ENCODE measurements around the gene GCC1. TPM values are rescaled to one million over a fixed set of nuclear protein-coding genes. Genes with fewer than 3 reads are reported as not detected.

Gene GCC1, protein sequence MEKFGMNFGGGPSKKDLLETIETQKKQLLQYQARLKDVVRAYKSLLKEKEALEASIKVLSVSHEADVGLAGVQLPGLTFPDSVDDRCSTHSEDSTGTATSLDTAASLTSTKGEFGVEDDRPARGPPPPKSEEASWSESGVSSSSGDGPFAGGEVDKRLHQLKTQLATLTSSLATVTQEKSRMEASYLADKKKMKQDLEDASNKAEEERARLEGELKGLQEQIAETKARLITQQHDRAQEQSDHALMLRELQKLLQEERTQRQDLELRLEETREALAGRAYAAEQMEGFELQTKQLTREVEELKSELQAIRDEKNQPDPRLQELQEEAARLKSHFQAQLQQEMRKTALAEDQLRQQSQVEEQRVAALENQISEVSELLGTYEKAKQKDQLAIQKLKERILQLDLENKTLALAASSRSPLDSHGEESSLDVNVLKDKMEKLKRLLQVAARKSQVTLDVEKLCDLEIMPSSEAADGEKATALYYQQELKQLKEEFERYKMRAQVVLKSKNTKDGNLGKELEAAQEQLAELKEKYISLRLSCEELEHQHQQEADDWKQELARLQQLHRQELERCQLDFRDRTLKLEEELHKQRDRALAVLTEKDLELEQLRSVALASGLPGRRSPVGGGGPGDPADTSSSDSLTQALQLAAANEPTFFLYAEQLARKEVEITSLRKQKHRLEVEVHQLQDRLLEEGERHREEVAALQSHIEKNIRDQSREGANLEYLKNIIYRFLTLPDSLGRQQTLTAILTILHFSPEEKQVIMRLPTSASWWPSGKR
- total RNA-seq: 14.8 and 15.6 TPM in 2 replicates

DNA sequence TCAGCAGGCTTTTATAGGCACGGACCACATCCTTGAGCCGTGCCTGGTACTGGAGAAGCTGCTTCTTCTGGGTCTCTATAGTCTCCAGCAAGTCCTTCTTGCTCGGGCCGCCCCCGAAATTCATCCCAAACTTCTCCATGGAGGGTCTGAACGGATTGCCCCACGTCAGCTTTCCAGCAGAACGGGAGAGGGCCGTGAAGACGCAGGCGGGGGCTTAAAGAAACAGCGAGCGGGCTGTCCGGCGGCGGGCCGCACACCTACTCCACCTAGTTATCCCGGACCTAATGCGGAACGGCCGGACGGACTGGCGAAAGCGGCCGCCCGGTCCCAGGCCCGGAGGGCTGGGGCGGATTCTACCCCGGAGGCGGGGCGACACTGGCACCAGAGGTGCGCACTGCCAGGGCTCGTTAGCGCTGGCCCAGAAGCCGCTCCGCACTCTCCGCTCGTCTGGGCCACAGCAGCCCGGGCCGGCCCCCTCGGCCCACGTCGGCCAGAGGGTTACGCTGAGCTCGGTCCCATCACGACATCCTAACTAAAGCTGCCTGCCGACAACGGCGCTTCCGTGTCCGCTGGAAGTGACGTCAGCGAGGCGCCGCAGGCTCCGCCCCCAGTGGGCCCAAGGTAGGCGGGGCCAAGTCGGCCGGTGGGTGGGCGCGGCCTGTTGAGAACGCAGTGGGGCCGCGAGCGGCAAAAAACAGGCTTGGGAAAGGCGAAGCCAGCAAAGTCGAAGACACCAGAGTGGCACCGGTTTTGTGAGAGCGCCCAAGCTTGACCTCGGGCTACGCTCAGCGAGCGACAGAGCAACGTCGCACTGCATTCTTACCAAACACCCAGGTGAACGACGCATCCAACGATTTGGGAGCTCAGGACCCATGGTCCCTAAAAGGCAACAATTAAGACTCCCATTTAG lies at the start of gene GCC1:
TSS of gene GCC1 (minus strand) at position 553 of the 910 bp plus-strand sequence. CDS start at position 139, 414 bp downstream.
- DNase-seq: peak; percentile 99
- Mint-ChIP-seq H3K27me3 (no peaks in the 10 kb centered on the region), H3K4me3 (peak within 1 kb of the TSS; percentile 94), H3K9me3 (no peaks in the 10 kb centered on the region), H3K4me1 (peaks cover 43% of the 10 kb centered on the region), H3K36me3 (ENCODE audit: low read depth) (peaks cover 31% of the 10 kb centered on the region), H3K27ac (peak within 1 kb of the TSS; percentile 89)
- intact Hi-C loops (cut with micrococcal nuclease): loop anchor here (1.0 to 5.0 kb wide), 2 partner anchors 624 to 757 kb away; partner anchors contain the start of gene RBM28

DNA sequence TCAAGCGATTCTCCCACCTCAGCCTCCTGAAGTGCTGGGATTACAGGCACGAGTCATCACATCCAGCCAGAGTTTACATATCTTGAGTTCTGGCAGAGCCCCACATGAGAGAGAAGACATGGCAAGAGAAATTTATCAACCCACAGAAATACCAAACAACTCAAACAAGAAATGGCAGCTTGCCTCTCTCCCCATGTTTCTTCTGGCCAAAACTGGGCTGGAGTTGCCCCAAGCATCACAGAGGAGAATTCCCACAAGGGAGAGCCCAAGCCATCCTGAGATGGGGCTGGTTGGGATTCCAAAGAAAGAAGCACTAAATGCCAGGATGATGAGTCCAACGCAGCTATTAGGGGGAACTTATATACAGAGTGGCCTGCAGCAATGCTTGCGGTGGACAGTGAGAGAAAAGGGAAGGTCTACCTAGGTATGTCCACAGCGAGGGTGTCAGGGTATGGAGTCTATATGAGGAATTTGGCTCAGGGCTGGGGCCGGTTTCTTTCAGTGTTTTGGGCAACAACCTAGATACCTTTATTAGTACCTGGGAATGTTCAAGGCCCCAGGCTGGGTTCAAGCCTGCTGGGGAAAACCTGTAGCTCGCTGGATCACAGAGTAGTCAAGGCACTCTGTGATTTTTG lies 47.0 kb upstream of the GCC1 start:
- intact Hi-C loops (cut with micrococcal nuclease): no loop called here
- Mint-ChIP-seq H3K27me3 (peaks cover 26% of the 10 kb centered on the region), H3K4me3 (no peak overlapping the region), H3K36me3 (ENCODE audit: low read depth) (no peaks in the 10 kb centered on the region), H3K4me1 (peaks cover 4% of the 10 kb centered on the region), H3K9me3 (no peaks in the 10 kb centered on the region), H3K27ac (no peak overlapping the region)
- DNase-seq: no peak

DNA sequence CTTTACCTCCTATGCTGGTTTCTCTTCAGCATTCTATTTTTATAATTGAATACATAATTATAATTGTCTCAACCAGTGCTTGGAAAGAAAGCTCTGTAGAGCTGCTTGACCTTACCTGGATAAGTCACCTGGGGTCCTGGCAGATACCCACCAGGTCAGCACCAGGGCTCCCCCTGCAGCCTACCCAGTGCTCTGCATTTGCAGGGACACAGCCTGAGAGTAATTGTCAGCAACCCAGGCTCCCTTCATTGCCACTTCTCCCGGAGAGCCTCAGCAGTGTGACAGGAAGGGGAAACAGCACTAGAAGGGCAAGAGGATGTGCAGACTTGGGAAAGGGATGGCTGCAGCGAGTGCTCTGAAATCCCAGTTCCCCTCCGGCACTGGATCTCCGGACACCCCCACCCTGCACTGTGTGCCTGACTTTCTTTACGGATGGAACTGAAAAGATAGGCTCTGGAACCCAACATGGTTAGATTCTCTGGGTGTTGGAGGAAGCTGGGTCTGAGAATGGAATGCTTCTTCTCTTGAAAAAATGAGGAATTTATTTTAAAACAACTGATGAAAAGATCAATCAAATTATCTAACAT lies 44.0 kb upstream of the GCC1 start:
- H3K27me3 Mint-ChIP-seq: peaks cover 31% of the 10 kb centered on the region
- H3K4me3 Mint-ChIP-seq: no peak overlapping the region
- H3K36me3 Mint-ChIP-seq (ENCODE audit: low read depth): no peaks in the 10 kb centered on the region
- DNase-seq: peak; percentile 73
- no peak overlapping the region for H3K27ac Mint-ChIP-seq
- intact Hi-C loops (cut with micrococcal nuclease): no loop called here
- H3K9me3 Mint-ChIP-seq: no peaks in the 10 kb centered on the region
- no peaks in the 10 kb centered on the region for H3K4me1 Mint-ChIP-seq

DNA sequence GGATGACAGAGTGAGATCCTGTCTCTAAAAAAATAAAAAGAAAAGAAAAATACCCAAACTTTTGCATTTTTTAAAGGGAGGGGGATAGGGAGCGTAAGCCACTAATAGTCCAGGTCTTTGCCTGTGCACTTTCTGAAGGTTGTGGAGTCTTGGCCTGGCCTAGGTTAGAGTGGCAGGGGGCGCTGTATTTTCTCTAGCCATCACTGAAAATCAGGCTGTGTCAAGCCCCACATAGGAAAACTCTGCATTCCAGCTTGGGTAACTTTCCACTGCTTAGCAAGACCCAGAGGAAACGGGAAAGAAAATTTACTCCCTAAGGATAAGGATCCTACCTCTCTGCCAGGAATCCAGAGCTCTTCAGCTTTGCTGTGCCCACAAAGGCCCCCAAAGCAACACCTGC lies 43.0 kb upstream of the GCC1 start:
- Mint-ChIP-seq H3K4me1 (no peaks in the 10 kb centered on the region), H3K36me3 (ENCODE audit: low read depth) (no peaks in the 10 kb centered on the region), H3K4me3 (no peak overlapping the region), H3K27me3 (peaks cover 35% of the 10 kb centered on the region), H3K9me3 (no peaks in the 10 kb centered on the region), H3K27ac (no peak overlapping the region)
- intact Hi-C loops (cut with micrococcal nuclease): no loop called here
- no peak for DNase-seq

DNA sequence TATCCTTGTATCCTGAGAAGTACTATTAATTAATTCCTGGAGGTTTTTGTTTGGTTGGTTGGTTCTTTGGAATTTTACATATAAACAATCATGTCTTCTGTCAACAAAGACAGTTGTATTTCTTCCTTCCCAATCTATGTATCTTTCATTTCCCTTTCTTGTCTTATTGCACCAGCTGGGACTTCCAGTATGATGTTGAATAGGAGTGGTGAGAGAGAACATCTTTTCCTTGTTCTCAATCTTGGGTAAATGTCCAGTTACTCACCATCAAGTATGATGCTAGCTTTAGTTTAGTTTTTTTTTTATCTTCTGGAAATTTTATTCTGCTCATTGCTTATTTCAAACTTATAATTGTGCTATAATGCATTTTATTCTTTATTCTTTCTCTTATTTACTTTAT lies 39.9 kb upstream of the GCC1 start:
- Mint-ChIP-seq H3K27ac (no peak overlapping the region), H3K27me3 (peaks cover 49% of the 10 kb centered on the region), H3K36me3 (ENCODE audit: low read depth) (no peaks in the 10 kb centered on the region), H3K4me1 (no peaks in the 10 kb centered on the region), H3K4me3 (no peak overlapping the region), H3K9me3 (no peaks in the 10 kb centered on the region)
- DNase-seq: no peak
- intact Hi-C loops (cut with micrococcal nuclease): no loop called here

DNA sequence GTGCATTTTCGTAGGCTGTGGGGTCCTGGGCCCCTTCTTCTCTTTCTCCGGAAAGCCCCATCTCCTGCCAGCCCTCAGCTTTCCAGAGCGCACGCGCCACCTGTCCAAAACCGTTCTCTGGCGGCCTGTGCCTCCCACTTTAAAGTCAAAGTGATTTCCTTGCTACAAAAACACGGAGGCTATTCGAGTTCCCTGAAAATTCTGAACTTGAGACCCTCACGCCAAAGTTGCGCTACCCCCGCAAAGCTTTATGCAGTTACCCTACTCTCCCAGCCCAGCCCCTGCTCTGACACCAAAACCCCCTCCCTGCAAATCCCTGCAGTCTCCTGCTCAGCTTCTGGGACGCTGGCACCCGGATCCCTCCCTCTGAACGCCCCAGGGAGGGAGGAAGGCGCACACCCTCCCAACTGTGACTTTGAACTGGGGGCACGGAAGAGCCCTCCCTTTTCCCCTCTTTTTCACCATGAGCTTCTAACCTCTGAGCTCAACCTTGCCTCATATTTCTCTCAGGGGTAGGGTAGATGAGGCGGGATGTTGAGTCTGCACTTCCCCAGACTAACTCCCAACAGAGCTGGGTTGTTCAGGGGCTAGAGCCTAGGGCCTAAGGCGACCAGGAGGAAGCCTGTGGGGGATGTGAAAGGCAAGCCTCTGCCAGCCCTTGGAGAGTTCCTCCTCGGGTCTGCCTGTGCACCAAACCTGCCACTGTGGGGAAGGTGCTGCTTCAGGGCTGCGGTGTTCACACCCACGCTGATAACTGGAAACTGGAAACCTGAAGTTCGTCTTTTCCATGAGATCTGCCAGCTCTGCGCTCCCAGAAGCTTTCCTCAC lies 35.2 kb upstream of the GCC1 start:
- H3K9me3 Mint-ChIP-seq: no peaks in the 10 kb centered on the region
- no peak for DNase-seq
- H3K4me3 Mint-ChIP-seq: no peak overlapping the region
- peaks cover 61% of the 10 kb centered on the region for H3K27me3 Mint-ChIP-seq
- H3K27ac Mint-ChIP-seq: no peak overlapping the region
- H3K4me1 Mint-ChIP-seq: no peaks in the 10 kb centered on the region
- intact Hi-C loops (cut with micrococcal nuclease): no loop called here
- H3K36me3 Mint-ChIP-seq (ENCODE audit: low read depth): no peaks in the 10 kb centered on the region

DNA sequence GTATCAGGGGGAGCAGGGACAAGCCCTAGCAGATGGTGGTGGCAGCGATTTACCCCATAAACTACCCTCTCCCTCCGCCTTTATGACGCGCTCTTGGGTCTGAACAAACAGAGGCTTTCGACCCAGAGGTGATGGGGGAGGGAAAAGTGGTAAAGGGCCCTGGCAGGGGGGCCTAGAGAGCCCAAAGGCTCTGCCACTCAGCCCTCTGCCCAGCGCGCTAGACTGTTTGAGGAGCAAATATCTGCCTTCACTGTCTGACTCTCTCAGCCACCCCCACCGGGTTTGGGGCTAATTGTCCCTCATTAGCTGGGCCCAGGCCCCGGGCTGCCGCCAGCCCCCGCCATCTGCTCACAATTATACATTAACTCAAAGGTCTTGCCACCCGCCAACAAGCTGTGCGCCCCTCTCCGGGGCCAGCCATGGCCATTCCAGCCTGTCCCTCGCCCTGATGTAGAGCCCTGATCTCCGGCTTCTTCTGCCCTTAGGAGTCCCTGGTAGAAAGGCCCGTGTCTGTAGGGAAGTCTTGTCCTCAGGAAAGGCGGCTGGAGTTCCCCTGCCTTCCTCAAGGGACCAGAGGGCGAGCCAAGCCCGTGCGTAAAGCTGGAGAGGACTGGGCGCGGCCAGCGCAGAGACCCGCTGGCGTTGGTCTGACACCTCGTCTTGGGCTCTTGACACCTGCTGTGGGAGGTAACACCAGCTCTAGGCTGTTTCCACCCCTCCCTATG lies 34.4 kb upstream of the GCC1 start:
- no peak overlapping the region for H3K4me3 Mint-ChIP-seq
- intact Hi-C loops (cut with micrococcal nuclease): no loop called here
- DNase-seq: no peak
- no peak overlapping the region for H3K27ac Mint-ChIP-seq
- H3K27me3 Mint-ChIP-seq: peaks cover 58% of the 10 kb centered on the region
- no peaks in the 10 kb centered on the region for H3K4me1 Mint-ChIP-seq
- H3K9me3 Mint-ChIP-seq: no peaks in the 10 kb centered on the region
- H3K36me3 Mint-ChIP-seq (ENCODE audit: low read depth): no peaks in the 10 kb centered on the region

DNA sequence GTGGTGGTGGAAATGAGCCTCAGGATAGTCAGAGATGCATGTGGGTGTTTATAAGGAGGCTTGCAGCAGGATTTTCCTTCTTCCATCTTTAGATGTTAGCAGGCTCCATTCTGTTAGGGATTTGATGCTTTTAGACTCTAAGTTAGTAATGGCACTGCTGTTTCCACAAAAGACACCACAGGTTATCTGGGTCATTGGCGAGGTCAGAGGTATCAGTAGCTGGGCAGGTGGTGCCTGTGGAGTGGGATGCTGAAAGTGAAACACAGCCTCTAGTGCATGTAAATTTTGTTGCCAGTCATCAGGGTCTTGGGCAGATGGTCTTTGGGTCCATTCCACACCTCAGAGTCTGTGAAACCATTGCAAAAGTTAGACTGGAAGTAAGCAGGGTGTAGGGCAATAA lies 33.4 kb upstream of the GCC1 start:
- Mint-ChIP-seq H3K4me1 (no peaks in the 10 kb centered on the region), H3K27ac (no peak overlapping the region), H3K9me3 (no peaks in the 10 kb centered on the region), H3K4me3 (no peak overlapping the region), H3K36me3 (ENCODE audit: low read depth) (no peaks in the 10 kb centered on the region), H3K27me3 (peaks cover 50% of the 10 kb centered on the region)
- intact Hi-C loops (cut with micrococcal nuclease): no loop called here
- no peak for DNase-seq

DNA sequence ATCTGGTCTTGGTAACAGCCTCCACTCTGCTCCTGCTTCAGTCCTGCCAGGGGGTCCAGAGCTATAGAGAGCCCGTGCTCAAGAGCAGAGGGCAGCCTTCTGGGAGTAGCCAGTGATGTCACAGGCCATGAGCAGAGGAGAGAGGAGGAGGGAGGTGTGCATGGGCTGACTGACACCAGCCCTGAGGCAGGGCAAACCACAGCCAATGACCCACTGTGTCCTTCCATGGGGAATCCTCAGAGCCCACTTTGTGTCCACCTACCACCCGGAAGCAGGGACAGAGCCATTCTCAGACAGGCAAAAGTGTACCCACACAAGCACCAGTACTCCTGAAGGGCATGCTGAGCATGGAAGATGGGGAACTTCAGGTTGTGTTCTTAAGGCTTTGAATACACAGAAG lies 32.6 kb upstream of the GCC1 start, which contains the start of gene PAX4:
TSS of gene PAX4 (minus strand) at position 101 of the 400 bp plus-strand sequence. CDS start 2,214 bp downstream, outside the sequence.
- intact Hi-C loops (cut with micrococcal nuclease): no loop called here
- Mint-ChIP-seq H3K9me3 (no peaks in the 10 kb centered on the region), H3K36me3 (ENCODE audit: low read depth) (no peaks in the 10 kb centered on the region), H3K4me3 (no peak within 1 kb of the TSS), H3K27ac (no peak within 1 kb of the TSS), H3K27me3 (peaks cover 45% of the 10 kb centered on the region), H3K4me1 (no peaks in the 10 kb centered on the region)
- DNase-seq: no peak

DNA sequence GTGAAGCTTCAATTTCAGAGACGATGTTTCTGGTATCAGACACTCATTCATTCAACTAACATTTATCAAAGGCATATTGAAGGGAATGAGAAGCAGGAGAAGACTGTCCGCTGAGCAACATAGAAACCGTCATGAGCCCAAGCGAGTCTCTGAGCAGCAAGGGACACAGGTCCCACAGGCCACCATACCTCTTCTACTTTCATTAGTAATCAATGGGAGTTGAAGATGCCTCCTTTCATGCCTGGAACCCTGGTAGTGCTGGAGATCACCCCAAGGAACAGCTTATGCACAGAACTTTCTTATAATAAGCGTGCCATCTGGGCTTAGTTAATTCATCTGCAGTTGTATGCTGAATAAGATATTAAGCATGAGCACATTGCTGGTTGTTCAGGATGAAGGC lies 31.3 kb upstream of the GCC1 start:
- Mint-ChIP-seq H3K36me3 (ENCODE audit: low read depth) (no peaks in the 10 kb centered on the region), H3K4me3 (no peak overlapping the region), H3K27me3 (peaks cover 41% of the 10 kb centered on the region), H3K27ac (no peak overlapping the region), H3K9me3 (peaks cover 5% of the 10 kb centered on the region), H3K4me1 (no peaks in the 10 kb centered on the region)
- intact Hi-C loops (cut with micrococcal nuclease): no loop called here
- DNase-seq: no peak

DNA sequence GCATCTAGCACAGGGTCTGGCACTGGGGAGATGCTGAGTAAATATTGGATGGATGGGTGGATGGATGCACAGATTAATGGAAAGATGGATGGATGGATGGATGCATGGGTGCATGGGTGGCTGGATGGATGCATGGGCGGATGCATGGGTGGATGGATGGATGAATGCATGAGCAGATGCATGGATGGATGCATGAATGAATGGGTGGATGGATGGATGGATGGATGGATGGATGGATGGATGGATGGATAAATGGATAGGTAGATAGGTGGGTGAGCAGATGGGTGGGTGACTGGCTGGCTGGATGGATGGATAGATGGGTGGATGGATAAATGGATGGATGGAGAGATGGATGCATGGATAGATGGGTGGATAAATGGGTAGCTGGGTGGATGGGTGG lies 26.9 kb upstream of the GCC1 start:
- Mint-ChIP-seq H3K27me3 (peaks cover 5% of the 10 kb centered on the region), H3K4me3 (no peak overlapping the region), H3K27ac (no peak overlapping the region), H3K9me3 (peaks cover 5% of the 10 kb centered on the region), H3K4me1 (no peaks in the 10 kb centered on the region), H3K36me3 (ENCODE audit: low read depth) (no peaks in the 10 kb centered on the region)
- intact Hi-C loops (cut with micrococcal nuclease): no loop called here
- no peak for DNase-seq

DNA sequence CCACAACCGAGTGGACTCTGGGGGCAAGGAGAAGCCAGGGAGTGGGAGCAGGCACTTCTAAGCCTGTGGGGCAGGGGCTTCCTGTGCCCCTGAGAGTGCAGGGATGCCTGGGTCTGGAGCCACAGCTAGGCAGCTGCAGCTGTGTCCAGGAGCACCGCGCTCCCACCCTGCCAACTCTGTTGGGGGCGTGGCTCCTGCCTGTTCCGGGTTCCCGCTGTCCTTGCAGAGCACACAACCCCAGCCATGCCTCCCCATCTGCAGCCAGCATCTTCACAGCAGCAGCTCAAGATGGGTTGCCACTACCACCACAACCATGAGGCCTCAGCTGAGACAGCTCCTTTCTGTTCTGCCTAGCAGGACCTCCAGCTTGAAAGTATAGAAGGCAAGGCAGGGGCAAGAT lies 23.9 kb upstream of the GCC1 start:
- no peaks in the 10 kb centered on the region for H3K4me1 Mint-ChIP-seq
- no peaks in the 10 kb centered on the region for H3K36me3 Mint-ChIP-seq (ENCODE audit: low read depth)
- H3K27ac Mint-ChIP-seq: no peak overlapping the region
- DNase-seq: no peak
- H3K4me3 Mint-ChIP-seq: no peak overlapping the region
- no peaks in the 10 kb centered on the region for H3K27me3 Mint-ChIP-seq
- intact Hi-C loops (cut with micrococcal nuclease): no loop called here
- peaks cover 5% of the 10 kb centered on the region for H3K9me3 Mint-ChIP-seq
